ENCODE data around the gene C1QTNF4. TPM values are rescaled to one million over a fixed set of nuclear protein-coding genes. Genes with fewer than 3 reads are reported as not detected.

The C1QTNF4 gene
- polyA plus RNA-seq, 1 experiment: 0.05 TPM

GRCh38 chr11:47616726-47617416 lies 22.7 kb upstream of the C1QTNF4 start:
- Histone ChIP-seq H3K36me3 (ENCODE audit: control insufficient read depth, insufficient read depth, low read length) (peaks cover 7% of the 10 kb centered on the region), H3K4me3 (ENCODE audit: low read depth, low read length) (no peak overlapping the region), H3K27me3 (ENCODE audit: control insufficient read depth, insufficient read depth, low read length) (no peaks in the 10 kb centered on the region)
- TF ChIP-seq CTCF (IDR thresholded peaks at IDR 0.05; ENCODE audit: insufficient read depth, low read depth, low read length): peak; percentile 98
- ChIA-PET CTCF (interaction anchor here (0.6 to 3.1 kb wide), 22 partner anchors 10 to 361 kb away, joined by 3 to 26 read pairs (median 4); partner anchors contain the start of gene CELF1), POLR2A (interaction anchor here (0.5 kb wide), 1 partner anchor 15 kb away, joined by 3 read pairs; no protein-coding TSS in a partner anchor)
- no peak for DNase-seq (ENCODE audit: low read depth)

GRCh38 chr11:47615249-47615648 lies 21.0 kb upstream of the C1QTNF4 start:
- CTCF ChIA-PET: interaction anchor here (0.8 to 3.1 kb wide), 2 partner anchors 150 to 241 kb away, joined by 3 to 13 read pairs; no protein-coding TSS in a partner anchor
- DNase-seq (ENCODE audit: low read depth): no peak
- POLR2A ChIA-PET: no interaction called here

GRCh38 chr11:47611348-47611794 lies 17.2 kb upstream of the C1QTNF4 start:
- Histone ChIP-seq H3K4me3 (ENCODE audit: low read depth, low read length) (no peak overlapping the region), H3K27me3 (ENCODE audit: control insufficient read depth, insufficient read depth, low read length) (no peaks in the 10 kb centered on the region), H3K36me3 (ENCODE audit: control insufficient read depth, insufficient read depth, low read length) (no peaks in the 10 kb centered on the region)
- DNase-seq (ENCODE audit: low read depth): no peak
- no peak for TF ChIP-seq CTCF (IDR thresholded peaks at IDR 0.05; ENCODE audit: insufficient read depth, low read depth, low read length)
- ChIA-PET POLR2A (no interaction called here), CTCF (no interaction called here)

More at GRCh38 chr11:47615249-47615648, 21.0 kb upstream of the C1QTNF4 start:
- TF ChIP-seq CTCF (IDR thresholded peaks at IDR 0.05; ENCODE audit: insufficient read depth, low read depth, low read length): no peak
- no peak overlapping the region for H3K4me3 ChIP-seq (ENCODE audit: low read depth, low read length)
- no peaks in the 10 kb centered on the region for H3K27me3 ChIP-seq (ENCODE audit: control insufficient read depth, insufficient read depth, low read length)
- peaks cover 2% of the 10 kb centered on the region for H3K36me3 ChIP-seq (ENCODE audit: control insufficient read depth, insufficient read depth, low read length)

- ChIA-PET CTCF (no interaction called here), POLR2A (interaction anchor here (0.5 kb wide), 1 partner anchor 43 kb away, joined by 10 read pairs; no protein-coding TSS in a partner anchor)
- no peak for DNase-seq (ENCODE audit: low read depth)
- TF ChIP-seq CTCF (IDR thresholded peaks at IDR 0.05; ENCODE audit: insufficient read depth, low read depth, low read length): no peak
- no peaks in the 10 kb centered on the region for H3K27me3 ChIP-seq (ENCODE audit: control insufficient read depth, insufficient read depth, low read length)
- no peaks in the 10 kb centered on the region for H3K36me3 ChIP-seq (ENCODE audit: control insufficient read depth, insufficient read depth, low read length)
- no peak overlapping the region for H3K4me3 ChIP-seq (ENCODE audit: low read depth, low read length)
Observed at GRCh38 chr11:47609675-47610074, 15.5 kb upstream of the C1QTNF4 start.

- CTCF ChIA-PET: interaction anchor here (0.6 to 3.7 kb wide), 7 partner anchors 9 to 233 kb away, joined by 3 to 20 read pairs (median 6); no protein-coding TSS in a partner anchor
- no peak overlapping the region for H3K4me3 ChIP-seq (ENCODE audit: low read depth, low read length)
Observed at GRCh38 chr11:47607380-47607779, 13.2 kb upstream of the C1QTNF4 start.

More at GRCh38 chr11:47607380-47607779, 13.2 kb upstream of the C1QTNF4 start:
- TF ChIP-seq CTCF (IDR thresholded peaks at IDR 0.05; ENCODE audit: insufficient read depth, low read depth, low read length): no peak
- POLR2A ChIA-PET: interaction anchor here (1.0 kb wide), 1 partner anchor 111 kb away, joined by 3 read pairs; no protein-coding TSS in a partner anchor
- Histone ChIP-seq H3K27me3 (ENCODE audit: control insufficient read depth, insufficient read depth, low read length) (no peaks in the 10 kb centered on the region), H3K36me3 (ENCODE audit: control insufficient read depth, insufficient read depth, low read length) (no peaks in the 10 kb centered on the region)
- DNase-seq (ENCODE audit: low read depth): peak; percentile 83

Data from BJ (cell line).